Rectal smooth muscle tissue (tissue), 1 donor: Measurements from ENCODE around the gene ROS1.

Experiments used
- H3K27ac ChIP-seq: one replicate; pipeline ENCODE4 v1.7.0; 2013; ENCODE audit warnings: low read depth, low read length, inconsistent platforms
- H3K27me3 ChIP-seq: one replicate; pipeline ENCODE4 v1.7.0; 2013; ENCODE audit warnings: low read length; ENCODE audit not compliant: control insufficient read depth, insufficient read depth
- H3K36me3 ChIP-seq: one replicate; pipeline ENCODE4 v1.7.0; 2013; ENCODE audit warnings: low read length; ENCODE audit not compliant: control insufficient read depth, insufficient read depth
- H3K4me1 ChIP-seq: one replicate; pipeline ENCODE4 v1.7.0; 2013; ENCODE audit warnings: low read length; ENCODE audit not compliant: control insufficient read depth, insufficient read depth
- H3K4me3 ChIP-seq: one replicate; pipeline ENCODE4 v1.7.0; 2013; ENCODE audit warnings: low read length
- H3K9ac ChIP-seq: one replicate; pipeline ENCODE4 v1.7.0; 2013; ENCODE audit warnings: low read length

The ROS1 gene

GRCh38 chr6:117276778-117277316 is 148.9 kb downstream of the ROS1 start:
- Histone ChIP-seq H3K4me3 (no peak overlapping the region), H3K36me3 (no peaks in the 10 kb centered on the region), H3K4me1 (no peaks in the 10 kb centered on the region), H3K9ac (no peak overlapping the region), H3K27me3 (peaks cover 12% of the 10 kb centered on the region), H3K27ac (no peak overlapping the region)

DNA sequence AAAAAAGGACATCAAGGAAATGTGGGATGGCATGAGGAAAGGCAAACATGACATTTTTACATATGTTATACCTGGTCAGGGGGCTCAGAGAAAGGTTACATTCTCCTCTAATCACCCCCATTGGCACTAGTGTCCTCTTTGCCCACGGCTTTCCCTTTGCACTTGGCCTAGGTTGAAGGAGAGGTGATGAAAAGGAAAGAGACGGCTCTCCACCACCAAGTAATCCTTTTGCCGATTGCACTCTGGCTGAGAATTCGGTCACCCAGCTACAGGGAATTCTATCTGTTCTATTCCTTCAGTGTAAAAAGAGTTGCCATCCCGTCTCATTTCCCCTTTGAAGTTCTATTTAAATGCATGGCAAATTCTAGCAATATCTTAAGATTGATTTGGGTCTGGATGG is 150.0 kb downstream of the ROS1 start:
- H3K4me3 ChIP-seq: no peak overlapping the region
- no peak overlapping the region for H3K9ac ChIP-seq
- peaks cover 15% of the 10 kb centered on the region for H3K27me3 ChIP-seq
- H3K36me3 ChIP-seq: no peaks in the 10 kb centered on the region
- no peak overlapping the region for H3K27ac ChIP-seq
- no peaks in the 10 kb centered on the region for H3K4me1 ChIP-seq

DNA sequence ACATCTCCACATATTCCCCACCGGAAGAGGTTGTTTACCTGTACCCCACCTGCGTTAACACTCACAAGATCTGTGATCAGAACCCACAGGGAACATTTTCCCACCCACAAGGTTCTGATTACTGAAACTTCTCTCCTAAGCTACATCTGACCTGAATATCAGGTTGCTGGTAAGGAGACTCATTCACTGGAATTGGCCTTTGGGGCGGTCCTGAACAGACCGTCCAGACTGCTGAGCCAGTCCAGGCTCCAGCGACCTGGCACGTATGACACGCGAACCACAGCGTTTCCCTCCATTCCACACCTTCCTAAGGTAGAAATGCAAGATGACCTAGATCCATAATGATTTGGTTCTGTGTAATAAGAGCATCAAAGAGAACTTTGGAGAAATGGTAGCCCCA is 150.5 kb downstream of the ROS1 start:
- H3K9ac ChIP-seq: no peak overlapping the region
- no peak overlapping the region for H3K27ac ChIP-seq
- H3K4me1 ChIP-seq: no peaks in the 10 kb centered on the region
- peaks cover 15% of the 10 kb centered on the region for H3K27me3 ChIP-seq
- H3K4me3 ChIP-seq: no peak overlapping the region
- no peaks in the 10 kb centered on the region for H3K36me3 ChIP-seq

DNA sequence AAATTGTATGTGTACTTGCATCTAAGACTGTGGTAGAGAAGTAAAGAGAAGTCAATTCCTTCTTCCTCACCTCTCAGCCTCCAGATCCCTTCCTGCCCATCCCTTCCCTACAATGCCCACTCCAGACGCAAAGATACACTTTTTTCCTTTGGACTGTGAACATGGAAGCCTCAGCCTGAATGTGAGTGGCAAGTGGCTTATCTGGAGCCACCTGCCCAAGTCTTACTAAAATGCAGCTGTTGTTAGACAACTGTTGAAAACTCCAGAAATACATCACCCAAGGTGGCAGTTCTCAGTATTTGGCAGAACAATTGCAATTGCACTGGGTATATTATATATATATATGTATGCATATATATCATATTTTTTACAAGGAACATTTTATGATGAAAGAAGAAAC is 152.9 kb downstream of the ROS1 start:
- H3K4me3 ChIP-seq: no peak overlapping the region
- no peak overlapping the region for H3K9ac ChIP-seq
- H3K27me3 ChIP-seq: peaks cover 25% of the 10 kb centered on the region
- peaks cover 2% of the 10 kb centered on the region for H3K4me1 ChIP-seq
- H3K27ac ChIP-seq: no peak overlapping the region
- H3K36me3 ChIP-seq: no peaks in the 10 kb centered on the region

DNA sequence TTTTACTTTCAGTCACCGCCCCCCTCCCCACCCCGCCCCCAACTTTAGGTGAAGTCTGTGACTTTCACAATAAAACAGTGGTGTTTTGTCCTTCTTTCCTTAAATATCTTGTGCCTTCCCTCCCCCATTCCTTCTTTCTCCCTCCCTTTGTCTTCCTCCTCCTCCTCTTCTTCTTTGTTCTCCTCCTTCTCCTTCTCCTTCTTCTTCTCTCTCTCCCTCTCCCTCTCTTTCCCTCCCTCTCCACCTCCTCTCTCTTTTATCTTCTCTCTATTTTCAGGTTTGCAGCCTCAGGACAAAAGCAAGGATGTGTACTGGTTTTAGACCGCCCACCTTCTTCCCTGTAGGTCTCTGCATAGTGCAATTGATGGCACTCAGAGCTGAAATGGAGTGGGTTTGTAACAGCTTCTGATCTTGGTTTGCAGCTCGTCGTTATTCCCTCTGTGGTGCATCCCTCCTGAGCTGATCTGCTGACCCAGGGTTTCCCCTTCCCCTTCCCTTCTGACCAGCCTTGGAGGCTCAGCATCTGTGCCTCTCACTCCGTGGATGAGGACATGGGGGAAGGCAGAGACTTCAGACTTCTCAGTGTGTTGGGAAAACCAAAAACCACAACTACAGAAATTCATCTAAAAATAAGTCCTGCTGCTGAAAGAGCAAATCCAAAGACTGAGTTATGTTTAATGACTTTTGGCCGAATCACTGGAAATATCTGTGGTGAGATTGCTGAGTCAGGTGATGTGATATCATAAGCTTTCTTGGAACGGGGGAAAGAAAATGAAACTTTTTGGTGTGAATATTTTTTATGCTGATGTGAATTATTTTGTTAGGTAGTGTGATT is 153.5 kb downstream of the ROS1 start:
- H3K36me3 ChIP-seq: no peaks in the 10 kb centered on the region
- H3K4me3 ChIP-seq: no peak overlapping the region
- H3K27me3 ChIP-seq: peaks cover 28% of the 10 kb centered on the region

DNA sequence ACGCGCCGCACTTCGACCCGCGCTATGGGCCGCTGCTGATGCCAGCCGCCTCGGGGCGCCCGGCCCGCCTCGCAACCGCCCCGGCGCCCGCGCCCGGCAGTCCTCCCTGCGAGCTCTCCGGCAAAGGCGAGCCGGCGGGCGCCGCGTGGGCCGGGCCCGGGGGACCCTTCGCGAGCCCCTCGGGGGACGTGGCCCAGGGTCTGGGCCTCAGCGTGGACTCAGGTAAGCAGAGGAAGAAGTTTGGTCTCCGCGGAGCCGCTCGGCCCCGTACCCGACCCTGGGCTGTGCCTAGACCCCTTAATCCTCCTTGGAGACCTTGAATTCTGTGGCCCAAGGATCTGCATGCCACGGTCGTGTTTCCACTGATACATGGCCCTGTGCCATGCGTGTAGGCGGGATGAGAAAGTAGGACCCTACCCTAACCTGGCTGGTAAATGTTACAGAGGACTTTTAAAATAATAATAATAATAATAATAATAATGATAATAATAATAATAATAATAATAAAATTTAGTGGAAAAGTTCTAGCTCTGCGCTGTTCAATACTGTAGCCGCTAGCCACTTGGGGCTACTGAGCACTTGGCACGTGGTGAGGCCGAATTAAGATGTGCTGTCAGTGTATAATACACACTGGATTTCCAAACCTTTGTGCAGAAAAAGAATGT is 154.8 kb downstream of the ROS1 start:
- H3K9ac ChIP-seq: no peak overlapping the region
- no peaks in the 10 kb centered on the region for H3K36me3 ChIP-seq
- peaks cover 38% of the 10 kb centered on the region for H3K27me3 ChIP-seq
- peaks cover 2% of the 10 kb centered on the region for H3K4me1 ChIP-seq
- H3K4me3 ChIP-seq: peak overlapping the region; percentile 33
- no peak overlapping the region for H3K27ac ChIP-seq

More for the DNA sequence above, 153.5 kb downstream of the ROS1 start:
- H3K27ac ChIP-seq: no peak overlapping the region
- H3K9ac ChIP-seq: no peak overlapping the region
- H3K4me1 ChIP-seq: peaks cover 2% of the 10 kb centered on the region

DNA sequence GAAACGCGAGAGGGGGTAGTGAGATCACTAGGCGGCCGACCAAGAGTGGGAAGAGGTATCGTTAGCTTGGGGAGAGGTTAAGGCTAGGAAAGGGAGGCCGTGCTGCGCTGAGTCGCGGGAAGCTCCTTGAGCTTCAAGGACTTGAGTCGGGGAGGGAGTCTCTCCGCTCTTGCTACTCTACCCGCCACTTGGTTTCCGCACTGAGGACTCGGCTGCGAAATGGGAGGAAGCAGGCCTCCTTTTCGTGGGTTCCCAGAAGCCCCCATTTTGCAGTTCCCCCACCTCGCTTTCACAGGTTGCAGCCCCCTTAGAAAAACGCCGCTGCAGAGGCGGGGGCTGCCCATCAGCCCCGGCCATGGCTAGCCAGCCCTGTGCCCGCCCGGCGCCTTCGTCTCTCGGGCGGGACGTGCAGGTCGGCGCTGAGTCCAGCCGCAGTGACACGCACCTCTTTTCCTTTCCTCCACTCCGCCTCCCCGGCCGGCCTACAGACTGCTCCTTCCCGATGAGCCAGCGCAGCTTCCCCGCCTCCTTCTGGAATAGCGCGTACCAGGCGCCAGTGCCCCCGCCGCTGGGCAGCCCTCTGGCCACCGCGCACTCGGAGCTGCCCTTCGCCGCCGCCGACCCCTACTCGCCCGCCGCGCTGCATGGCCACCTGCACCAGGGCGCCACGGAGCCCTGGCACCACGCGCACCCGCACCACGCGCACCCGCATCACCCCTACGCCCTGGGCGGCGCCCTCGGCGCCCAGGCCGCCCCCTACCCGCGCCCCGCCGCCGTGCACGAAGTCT is 155.5 kb downstream of the ROS1 start:
- H3K27me3 ChIP-seq: peaks cover 43% of the 10 kb centered on the region
- H3K36me3 ChIP-seq: no peaks in the 10 kb centered on the region
- H3K4me1 ChIP-seq: peaks cover 4% of the 10 kb centered on the region
- H3K4me3 ChIP-seq: peak overlapping the region; percentile 33
- H3K9ac ChIP-seq: no peak overlapping the region
- no peak overlapping the region for H3K27ac ChIP-seq

- no peak overlapping the region for H3K4me3 ChIP-seq
- no peaks in the 10 kb centered on the region for H3K36me3 ChIP-seq
- H3K27ac ChIP-seq: no peak overlapping the region
- H3K27me3 ChIP-seq: peaks cover 47% of the 10 kb centered on the region
- peaks cover 8% of the 10 kb centered on the region for H3K4me1 ChIP-seq
- H3K9ac ChIP-seq: no peak overlapping the region
Measured at GRCh38 chr6:117269638-117270054, 156.1 kb downstream of the ROS1 start.

- H3K36me3 ChIP-seq: no peaks in the 10 kb centered on the region
- no peak overlapping the region for H3K9ac ChIP-seq
- H3K27ac ChIP-seq: no peak overlapping the region
- no peak overlapping the region for H3K4me3 ChIP-seq
- H3K4me1 ChIP-seq: peaks cover 8% of the 10 kb centered on the region
- H3K27me3 ChIP-seq: peaks cover 54% of the 10 kb centered on the region
Measured at GRCh38 chr6:117268924-117269323, 156.8 kb downstream of the ROS1 start.

- Histone ChIP-seq H3K36me3 (no peaks in the 10 kb centered on the region), H3K9ac (no peak overlapping the region), H3K4me3 (no peak overlapping the region), H3K4me1 (peaks cover 8% of the 10 kb centered on the region), H3K27ac (no peak overlapping the region), H3K27me3 (peaks cover 63% of the 10 kb centered on the region)
Measured at GRCh38 chr6:117267766-117268534, 157.8 kb downstream of the ROS1 start.

- H3K4me1 ChIP-seq: peaks cover 8% of the 10 kb centered on the region
- H3K36me3 ChIP-seq: no peaks in the 10 kb centered on the region
- peaks cover 63% of the 10 kb centered on the region for H3K27me3 ChIP-seq
- H3K4me3 ChIP-seq: no peak overlapping the region
- H3K9ac ChIP-seq: no peak overlapping the region
- H3K27ac ChIP-seq: no peak overlapping the region
Measured at GRCh38 chr6:117267054-117267347, 158.7 kb downstream of the ROS1 start.
